Measurements from ENCODE around the gene SLC22A15. TPM values are rescaled to one million over a fixed set of nuclear protein-coding genes. Genes with fewer than 3 reads are reported as not detected.

SLC22A15 gene
- polyA plus RNA-seq, 1 experiment: not detected

DNA sequence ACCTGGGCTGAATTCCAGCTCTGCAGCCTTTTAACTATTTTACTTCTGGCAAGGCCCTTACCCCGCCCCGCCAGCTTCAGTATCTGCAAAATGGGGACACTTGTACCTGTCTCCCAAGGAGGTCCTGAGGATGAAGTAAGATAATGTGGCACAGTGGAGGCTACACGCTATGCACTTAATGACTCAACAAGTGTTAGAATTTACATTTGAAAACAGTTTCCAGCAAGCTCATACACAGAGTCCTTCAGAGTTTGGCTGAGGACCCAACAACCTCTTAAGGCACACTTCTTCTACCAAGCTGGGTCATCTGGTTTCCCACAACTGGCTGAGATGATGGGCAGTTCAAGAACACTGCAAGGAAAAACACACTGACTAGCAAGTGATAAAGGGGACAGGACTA, 30.2 kb upstream of the SLC22A15 start:
- CTCF ChIA-PET: no interaction called here
- no peak for TF ChIP-seq CTCF (IDR thresholded peaks at IDR 0.05; ENCODE audit: low read depth, low read length)
- H3K9me3 ChIP-seq (ENCODE audit: control insufficient read depth, insufficient read depth, low read length): no peaks in the 10 kb centered on the region
- H3K27ac ChIP-seq (ENCODE audit: low read depth, low read length): no peak overlapping the region
- no peak overlapping the region for H3K4me3 ChIP-seq (ENCODE audit: low read depth, low read length)
- POLR2A ChIA-PET: no interaction called here
- no peaks in the 10 kb centered on the region for H3K27me3 ChIP-seq (ENCODE audit: control insufficient read depth, insufficient read depth, low read length)
- no peak for DNase-seq (ENCODE audit: low read depth, low spot score)

DNA sequence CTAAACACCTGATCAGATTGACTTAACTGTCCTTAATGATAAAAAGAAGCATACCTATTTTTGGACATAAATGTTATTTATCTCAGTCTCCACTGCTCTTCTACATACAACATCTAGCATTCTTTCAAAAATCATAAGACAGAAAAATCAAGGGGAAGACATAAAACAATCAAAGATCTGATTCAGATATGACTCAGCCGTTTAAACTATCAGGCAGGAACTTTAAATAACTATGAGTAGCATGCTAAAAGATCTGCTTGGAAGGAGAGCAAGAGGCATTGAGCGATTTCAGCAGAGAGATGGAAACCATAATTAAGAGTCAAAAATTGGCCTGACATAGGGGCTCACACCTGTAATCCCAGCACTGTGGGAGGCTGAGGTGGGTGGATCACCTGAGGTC, 27.2 kb upstream of the SLC22A15 start:
- TF ChIP-seq CTCF (IDR thresholded peaks at IDR 0.05; ENCODE audit: low read depth, low read length): no peak
- Histone ChIP-seq H3K27ac (ENCODE audit: low read depth, low read length) (no peak overlapping the region), H3K4me3 (ENCODE audit: low read depth, low read length) (no peak overlapping the region), H3K27me3 (ENCODE audit: control insufficient read depth, insufficient read depth, low read length) (no peaks in the 10 kb centered on the region), H3K9me3 (ENCODE audit: control insufficient read depth, insufficient read depth, low read length) (no peaks in the 10 kb centered on the region)
- ChIA-PET CTCF (no interaction called here), POLR2A (no interaction called here)
- no peak for DNase-seq (ENCODE audit: low read depth, low spot score)

DNA sequence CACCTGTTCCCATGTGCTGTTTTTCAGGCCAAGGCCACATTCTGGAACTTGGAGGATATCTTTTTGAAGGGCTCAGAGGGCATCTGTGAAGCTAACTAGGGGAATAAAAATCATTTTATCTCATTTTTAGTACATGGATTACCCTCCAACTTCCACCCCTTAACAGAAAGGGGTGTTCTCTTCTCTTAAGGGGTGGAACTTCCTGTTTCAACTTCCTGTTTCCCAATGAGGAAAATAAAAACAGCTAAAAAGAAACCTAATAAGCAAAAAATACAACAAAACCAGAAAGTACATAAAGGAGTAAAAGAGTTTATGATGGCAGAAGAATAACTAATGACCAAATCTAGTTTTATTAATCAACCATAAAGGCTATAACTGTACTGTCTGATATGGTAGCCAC, 24.8 kb upstream of the SLC22A15 start:
- no peak for DNase-seq (ENCODE audit: low read depth, low spot score)
- Histone ChIP-seq H3K27me3 (ENCODE audit: control insufficient read depth, insufficient read depth, low read length) (no peaks in the 10 kb centered on the region), H3K4me3 (ENCODE audit: low read depth, low read length) (no peak overlapping the region), H3K9me3 (ENCODE audit: control insufficient read depth, insufficient read depth, low read length) (no peaks in the 10 kb centered on the region), H3K27ac (ENCODE audit: low read depth, low read length) (no peak overlapping the region)
- ChIA-PET CTCF (no interaction called here), POLR2A (no interaction called here)
- no peak for TF ChIP-seq CTCF (IDR thresholded peaks at IDR 0.05; ENCODE audit: low read depth, low read length)

DNA sequence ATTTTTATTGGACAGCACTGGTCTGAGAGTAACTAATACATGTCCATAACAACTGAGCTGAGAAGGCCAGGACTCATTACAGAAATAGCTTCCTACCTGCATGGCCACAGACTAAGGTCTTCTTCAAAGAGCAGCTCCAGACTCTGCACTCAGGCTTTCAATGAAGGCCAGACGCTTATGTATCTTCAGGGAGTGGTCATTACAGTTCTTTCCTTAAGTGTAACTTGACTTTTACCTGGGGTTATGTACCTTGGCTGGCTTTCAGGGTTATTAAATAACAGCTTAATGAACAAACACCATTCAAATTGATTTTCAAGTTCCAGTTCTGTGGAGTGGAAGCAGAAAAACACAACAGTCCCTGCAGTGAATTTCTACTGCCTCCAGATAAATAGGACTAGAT, 23.8 kb upstream of the SLC22A15 start:
- Histone ChIP-seq H3K27me3 (ENCODE audit: control insufficient read depth, insufficient read depth, low read length) (no peaks in the 10 kb centered on the region), H3K27ac (ENCODE audit: low read depth, low read length) (no peak overlapping the region), H3K4me3 (ENCODE audit: low read depth, low read length) (no peak overlapping the region), H3K9me3 (ENCODE audit: control insufficient read depth, insufficient read depth, low read length) (no peaks in the 10 kb centered on the region)
- no peak for DNase-seq (ENCODE audit: low read depth, low spot score)
- POLR2A ChIA-PET: no interaction called here
- no peak for TF ChIP-seq CTCF (IDR thresholded peaks at IDR 0.05; ENCODE audit: low read depth, low read length)
- CTCF ChIA-PET: no interaction called here

GRCh38 chr1:115953180-115953579, 23.1 kb upstream of the SLC22A15 start:
- POLR2A ChIA-PET: no interaction called here
- TF ChIP-seq CTCF (IDR thresholded peaks at IDR 0.05; ENCODE audit: low read depth, low read length): no peak
- CTCF ChIA-PET: no interaction called here
- Histone ChIP-seq H3K4me3 (ENCODE audit: low read depth, low read length) (no peak overlapping the region), H3K27me3 (ENCODE audit: control insufficient read depth, insufficient read depth, low read length) (no peaks in the 10 kb centered on the region), H3K9me3 (ENCODE audit: control insufficient read depth, insufficient read depth, low read length) (no peaks in the 10 kb centered on the region), H3K27ac (ENCODE audit: low read depth, low read length) (no peak overlapping the region)
- DNase-seq (ENCODE audit: low read depth, low spot score): no peak

Data from AG04450 (cell line).